ENCODE measurements around the gene SELENON.

The SELENON gene

GRCh38 chr1:25757151-25757845 lies 42.7 kb upstream of the SELENON start:
- DNase-seq (ENCODE audit: low read depth) = no peak
- TF ChIP-seq CTCF (IDR thresholded peaks at IDR 0.05; ENCODE audit: insufficient read depth, low read depth, low read length, missing control alignments) = no peak
- no peak overlapping the region for H3K4me3 ChIP-seq (ENCODE audit: low read length)

DNA sequence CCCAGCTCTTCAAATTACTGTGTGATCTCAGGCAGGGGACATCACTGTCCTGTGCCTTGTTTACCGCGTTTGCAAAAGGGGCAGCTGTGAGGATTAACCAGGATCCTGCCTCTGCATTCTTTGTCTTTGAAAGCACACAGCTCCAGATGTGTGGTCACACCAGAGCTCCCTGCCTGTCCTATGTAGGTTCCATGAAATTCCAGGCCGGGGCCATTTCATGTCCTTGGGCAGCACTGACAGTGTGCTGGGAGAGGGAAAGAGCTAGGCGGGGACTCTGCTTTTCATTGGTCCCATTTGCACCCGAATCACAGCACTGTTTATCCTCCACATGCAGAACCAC lies 42.2 kb upstream of the SELENON start:
- H3K4me3 ChIP-seq (ENCODE audit: low read length) = no peak overlapping the region
- no peak for TF ChIP-seq CTCF (IDR thresholded peaks at IDR 0.05; ENCODE audit: insufficient read depth, low read depth, low read length, missing control alignments)
- no peak for DNase-seq (ENCODE audit: low read depth)

GRCh38 chr1:25758466-25759070 lies 41.4 kb upstream of the SELENON start:
- TF ChIP-seq CTCF (IDR thresholded peaks at IDR 0.05; ENCODE audit: insufficient read depth, low read depth, low read length, missing control alignments) = no peak
- no peak overlapping the region for H3K4me3 ChIP-seq (ENCODE audit: low read length)
- DNase-seq (ENCODE audit: low read depth) = no peak

DNA sequence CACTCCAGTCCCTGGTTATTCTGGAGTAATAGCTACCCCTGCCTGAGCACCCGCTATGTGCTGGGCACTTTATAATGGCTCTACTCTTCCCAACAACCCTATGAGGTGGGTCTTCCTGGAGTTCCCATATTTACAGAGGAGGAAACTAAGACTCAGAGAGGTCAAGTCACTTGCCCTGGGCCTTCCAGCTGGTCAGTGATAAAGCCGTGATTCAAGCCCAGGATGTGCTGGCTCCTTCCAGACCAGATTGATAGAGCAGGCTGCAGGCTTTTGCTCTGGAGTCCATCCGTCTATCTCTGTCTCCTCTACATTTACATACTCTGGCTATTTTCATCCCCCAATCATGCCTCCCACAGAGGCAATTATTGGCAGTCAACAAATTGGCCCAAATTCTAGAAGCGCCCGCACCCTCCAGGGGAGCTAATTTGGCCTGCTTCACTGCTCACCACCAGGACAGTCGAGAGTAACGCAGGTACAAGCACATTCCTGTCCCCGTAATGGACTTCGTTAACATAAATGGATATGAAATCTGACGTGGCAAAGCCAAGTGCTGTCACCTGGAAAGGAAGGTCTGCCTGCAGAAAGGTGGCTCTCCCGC lies 39.8 kb upstream of the SELENON start:
- H3K4me3 ChIP-seq (ENCODE audit: low read length) = no peak overlapping the region
- TF ChIP-seq CTCF (IDR thresholded peaks at IDR 0.05; ENCODE audit: insufficient read depth, low read depth, low read length, missing control alignments) = no peak
- DNase-seq (ENCODE audit: low read depth) = no peak

DNA sequence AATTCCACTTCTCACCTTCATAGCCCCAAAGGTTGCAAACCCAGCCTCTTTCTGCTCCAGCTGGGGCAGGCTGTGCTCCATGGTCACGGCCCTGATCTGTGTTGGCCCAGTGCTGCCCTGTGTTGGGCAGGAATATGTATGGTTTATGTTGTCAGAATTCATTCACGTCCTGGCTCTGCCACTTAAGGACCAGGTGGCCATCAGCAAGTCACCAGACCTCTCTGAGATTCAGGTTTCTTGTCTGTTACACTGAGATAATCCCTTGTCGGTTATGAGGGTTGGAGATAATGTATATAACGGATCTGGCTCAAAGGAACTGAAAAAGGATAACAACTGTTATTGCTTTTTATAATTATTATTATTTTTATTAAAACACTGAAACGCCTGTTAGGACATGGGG lies 39.1 kb upstream of the SELENON start:
- DNase-seq (ENCODE audit: low read depth) = no peak
- H3K4me3 ChIP-seq (ENCODE audit: low read length) = no peak overlapping the region
- TF ChIP-seq CTCF (IDR thresholded peaks at IDR 0.05; ENCODE audit: insufficient read depth, low read depth, low read length, missing control alignments) = no peak

- no peak for TF ChIP-seq CTCF (IDR thresholded peaks at IDR 0.05; ENCODE audit: insufficient read depth, low read depth, low read length, missing control alignments)
Measured at GRCh38 chr1:25763493-25763892, 36.5 kb upstream of the SELENON start.

More at GRCh38 chr1:25763493-25763892, 36.5 kb upstream of the SELENON start:
- H3K4me3 ChIP-seq (ENCODE audit: low read length) = no peak overlapping the region
- DNase-seq (ENCODE audit: low read depth) = no peak
